Stomach (tissue), 4 donors: Measurements from ENCODE around the gene C2CD2.

ENCODE experiments used
- CTCF ChIP-seq, 7 experiments: fragments of 450-650 bp in 4 of 7; fragments of 200-600 bp in 3 of 7; sonication (generic) in 3 of 7; IDR thresholded peaks; one replicate each; pipeline ENCODE4 v1.5.1; 2016 to 2019; ENCODE audit warnings: antibody characterized with exemption in 7 of 7, control low read depth in 2 of 7, mild to moderate bottlenecking in 1 of 7
- EP300 ChIP-seq: sonication (generic); formaldehyde crosslinking; IDR thresholded peaks from one replicate; pipeline ENCODE4 v1.6.1; 2017; ENCODE audit warnings: antibody characterized with exemption

- TF ChIP-seq EP300, result no peak
- TF ChIP-seq CTCF (IDR thresholded peaks at IDR 0.05), result no peak
Measured at GRCh38 chr21:41960386-41960785, 6.6 kb upstream of the C2CD2 start.
